Left renal cortex interstitium (tissue), 4 donors: ENCODE measurements around the gene STT3B. TPM values are rescaled to one million over a fixed set of nuclear protein-coding genes. Genes with fewer than 3 reads are reported as not detected.

ENCODE experiments used
- DNase-seq, 4 donors: peaks; one replicate each; pipeline ENCODE4 v3.0.0-alpha.2; 2013; ENCODE audit warnings: low read depth in 4 of 4, low spot score in 2 of 4, missing footprints in 1 of 4
- polyA plus RNA-seq, 4 donors: library from polyadenylated mRNA; unstranded; fragments of 120-200 nt; gene quantifications; one replicate each; pipeline ENCODE4 v1.2.1, GENCODE V29; 2013; ENCODE audit not compliant: insufficient read length in 4 of 4

The STT3B gene
- polyA plus RNA-seq, 4 donors, result 168 to 214 (median 179) TPM

GRCh38 chr3:31680072-31680870 is 147.5 kb downstream of the STT3B start:
- DNase-seq, result no peak
